ENCODE data around the gene TCTN3.
"Not testable (repeated sequence)": the region's sequence is repeated elsewhere in the genome, so short reads cannot be mapped to it uniquely, and the experiment has no call there.

Gene TCTN3

DNA sequence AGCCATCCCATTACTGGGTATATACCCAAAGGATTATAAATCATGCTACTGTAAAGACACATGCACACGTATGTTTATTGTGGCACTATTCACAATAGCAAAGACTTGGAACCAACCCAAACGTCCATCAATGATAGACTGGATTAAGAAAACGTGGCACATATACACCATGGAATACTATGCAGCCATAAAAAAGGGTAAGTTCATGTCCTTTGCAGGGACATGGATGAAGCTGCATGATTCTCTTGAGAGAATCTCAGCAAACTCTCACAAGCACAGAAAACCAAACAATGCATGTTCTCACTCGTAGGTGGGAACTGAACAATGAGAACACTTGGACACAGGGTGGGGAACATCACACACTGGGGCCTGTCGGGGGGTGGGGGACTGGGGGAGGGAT lies 73.3 kb downstream of the TCTN3 start:
- not testable (repeated sequence) for H3K9me3 Mint-ChIP-seq (ENCODE audit: low read depth); H3K27me3 Mint-ChIP-seq; H3K4me1 Mint-ChIP-seq (ENCODE audit: low read depth); H3K4me3 Mint-ChIP-seq; H3K27ac Mint-ChIP-seq
- peaks cover 18% of the 10 kb centered on the region for H3K36me3 Mint-ChIP-seq

- no peak overlapping the region for H3K27ac Mint-ChIP-seq
- no peaks in the 10 kb centered on the region for H3K9me3 Mint-ChIP-seq (ENCODE audit: low read depth)
- no peaks in the 10 kb centered on the region for H3K4me1 Mint-ChIP-seq (ENCODE audit: low read depth)
- peaks cover 23% of the 10 kb centered on the region for H3K36me3 Mint-ChIP-seq
- no peaks in the 10 kb centered on the region for H3K27me3 Mint-ChIP-seq
- no peak overlapping the region for H3K4me3 Mint-ChIP-seq
Observed at GRCh38 chr10:95618101-95618500, 75.6 kb downstream of the TCTN3 start.

DNA sequence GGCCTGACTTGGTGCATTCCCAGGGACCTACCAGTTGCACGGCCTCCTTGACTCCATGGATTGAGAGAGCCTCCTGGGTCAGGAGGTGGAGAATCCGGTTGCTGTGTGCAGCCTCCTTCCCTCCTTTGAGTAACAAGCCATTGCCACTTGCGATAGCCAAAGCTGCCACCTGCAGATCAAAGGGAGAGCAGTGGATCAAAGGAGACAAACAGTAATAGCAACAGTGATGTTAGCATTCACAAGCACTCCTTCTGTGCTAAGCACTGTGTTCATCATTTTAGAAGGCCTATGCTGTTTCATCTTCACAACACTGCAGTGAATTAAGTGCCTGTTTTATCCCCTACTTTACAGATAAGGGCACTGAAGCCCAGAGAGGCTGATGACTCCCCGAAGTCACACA lies 77.3 kb downstream of the TCTN3 start:
- Mint-ChIP-seq H3K4me1 (ENCODE audit: low read depth) (no peaks in the 10 kb centered on the region), H3K4me3 (no peak overlapping the region), H3K9me3 (ENCODE audit: low read depth) (no peaks in the 10 kb centered on the region), H3K27ac (no peak overlapping the region), H3K36me3 (peaks cover 23% of the 10 kb centered on the region), H3K27me3 (no peaks in the 10 kb centered on the region)

Data from activated naive CD8-positive, alpha-beta T cell (primary cell).